Measurements from ENCODE around the gene HELQ.
"Not testable (repeated sequence)": the region's sequence is repeated elsewhere in the genome, so short reads cannot be mapped to it uniquely, and the experiment has no call there.

The HELQ gene

GRCh38 chr4:83440148-83440814, 15.3 kb downstream of the HELQ start:
- DNase-seq (ENCODE audit: low read depth), result no peak

DNA sequence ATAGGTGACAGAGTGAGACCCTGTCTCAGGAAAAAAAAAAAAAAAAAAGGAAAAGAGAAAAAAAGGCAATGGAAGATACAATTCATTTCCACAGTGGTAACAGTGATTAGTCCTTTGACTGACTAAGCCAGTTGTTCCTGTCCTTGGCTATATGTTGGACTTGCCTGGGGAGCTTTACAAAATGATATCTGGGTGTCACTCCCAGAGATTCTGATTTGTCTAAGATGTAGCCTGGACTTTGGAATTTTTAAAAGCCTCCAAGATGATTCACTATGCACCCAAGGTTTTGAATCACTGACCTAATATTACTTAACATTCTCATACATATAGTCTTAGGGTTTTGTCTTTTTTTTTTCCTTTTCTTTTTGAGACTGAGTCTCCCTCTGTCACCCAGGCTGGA, 16.9 kb downstream of the HELQ start:
- DNase-seq (ENCODE audit: low read depth), result no peak

- no peak for DNase-seq (ENCODE audit: low read depth)
Measured at GRCh38 chr4:83436680-83437079, 18.9 kb downstream of the HELQ start.

- no peak for DNase-seq (ENCODE audit: low read depth)
Measured at GRCh38 chr4:83431200-83431599, 24.4 kb downstream of the HELQ start.

- DNase-seq (ENCODE audit: low read depth), result no peak
Measured at GRCh38 chr4:83418211-83418610, 37.4 kb downstream of the HELQ start.

DNA sequence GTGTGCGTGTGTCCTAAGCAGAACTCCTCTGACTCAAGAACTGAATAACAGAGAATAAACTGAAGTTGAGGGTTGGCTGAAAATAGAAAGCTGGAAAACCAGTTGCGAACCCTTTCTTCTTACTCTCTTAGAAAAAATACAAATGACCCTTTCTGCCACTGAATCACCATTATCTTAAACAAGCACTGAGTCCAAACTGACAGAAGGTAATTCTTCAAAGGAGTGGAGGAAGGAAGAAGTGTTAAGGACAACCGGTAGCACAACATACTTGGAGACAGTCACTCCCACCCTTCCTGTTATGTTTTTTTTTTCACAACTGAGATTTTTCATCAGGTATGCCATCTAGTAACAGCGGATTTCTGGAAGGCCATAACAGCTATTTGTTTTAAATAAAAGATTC, 38.1 kb downstream of the HELQ start:
- no peak for DNase-seq (ENCODE audit: low read depth)

DNA sequence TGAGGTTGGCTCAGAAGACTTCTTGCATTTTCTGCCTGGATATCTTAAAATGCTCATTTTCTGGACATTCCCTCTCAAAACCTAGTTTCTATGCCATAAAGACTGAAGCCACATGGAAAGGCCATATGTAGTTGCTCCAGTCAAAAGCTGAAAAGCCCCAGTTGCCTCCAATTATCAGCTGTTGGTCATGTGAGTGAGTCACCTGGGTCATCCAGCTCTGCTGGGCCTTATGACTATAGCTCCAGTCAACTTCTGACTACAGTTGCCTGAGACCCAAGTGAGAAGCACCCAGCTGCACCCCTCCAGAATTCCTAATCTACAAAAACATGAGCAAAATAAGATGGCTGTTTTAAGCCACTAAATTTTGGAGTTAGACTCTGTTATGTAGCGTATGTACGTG, 41.9 kb downstream of the HELQ start:
- DNase-seq (ENCODE audit: low read depth), result no peak

GRCh38 chr4:83408908-83409307, 46.7 kb downstream of the HELQ start:
- no peak for DNase-seq (ENCODE audit: low read depth)

GRCh38 chr4:83405844-83406816, 49.5 kb downstream of the HELQ start:
- DNase-seq (ENCODE audit: low read depth), result no peak

DNA sequence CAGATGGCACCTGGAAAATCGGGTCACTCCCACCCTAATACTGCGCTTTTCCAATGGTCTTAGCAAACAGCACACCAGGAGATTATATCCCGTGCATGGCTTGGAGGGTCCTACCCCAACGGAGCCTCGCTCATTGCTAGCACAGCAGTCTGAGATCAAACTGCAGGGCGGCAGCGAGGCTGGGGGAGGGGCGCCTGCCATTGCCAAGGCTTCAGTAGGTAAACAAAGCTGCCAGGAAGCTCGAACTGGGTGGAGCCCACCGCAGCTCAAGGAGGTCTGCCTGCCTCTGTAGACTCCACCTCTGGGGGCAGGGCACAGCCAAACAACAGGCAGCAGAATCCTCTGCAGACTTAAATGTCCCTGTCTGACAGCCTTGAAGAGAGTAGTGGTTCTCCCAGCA, 57.5 kb downstream of the HELQ start:
- DNase-seq (ENCODE audit: low read depth), result not testable (repeated sequence)

- no peak for DNase-seq (ENCODE audit: low read depth)
Measured at GRCh38 chr4:83393908-83394307, 61.7 kb downstream of the HELQ start.

GRCh38 chr4:83392562-83392961, 63.1 kb downstream of the HELQ start:
- no peak for DNase-seq (ENCODE audit: low read depth)

DNA sequence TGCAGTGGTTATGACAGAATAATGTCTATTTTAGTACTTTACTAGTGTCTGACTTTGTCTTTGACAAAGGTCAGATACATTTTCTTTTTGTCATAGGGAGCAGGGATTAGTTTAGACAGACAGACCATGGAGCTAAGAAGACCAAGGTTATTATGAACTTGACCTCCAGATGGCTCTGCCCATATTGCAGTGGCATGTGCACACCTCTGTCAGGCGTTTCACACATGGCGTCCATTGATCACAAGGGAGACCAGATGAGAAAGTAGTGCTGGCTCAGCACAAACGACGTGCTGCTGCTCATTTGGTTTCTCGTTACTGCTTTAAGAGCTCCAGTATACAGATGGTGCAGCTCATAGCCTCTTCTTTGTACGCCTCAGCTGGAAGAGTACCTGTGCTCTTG, 64.7 kb downstream of the HELQ start:
- no peak for DNase-seq (ENCODE audit: low read depth)

DNA sequence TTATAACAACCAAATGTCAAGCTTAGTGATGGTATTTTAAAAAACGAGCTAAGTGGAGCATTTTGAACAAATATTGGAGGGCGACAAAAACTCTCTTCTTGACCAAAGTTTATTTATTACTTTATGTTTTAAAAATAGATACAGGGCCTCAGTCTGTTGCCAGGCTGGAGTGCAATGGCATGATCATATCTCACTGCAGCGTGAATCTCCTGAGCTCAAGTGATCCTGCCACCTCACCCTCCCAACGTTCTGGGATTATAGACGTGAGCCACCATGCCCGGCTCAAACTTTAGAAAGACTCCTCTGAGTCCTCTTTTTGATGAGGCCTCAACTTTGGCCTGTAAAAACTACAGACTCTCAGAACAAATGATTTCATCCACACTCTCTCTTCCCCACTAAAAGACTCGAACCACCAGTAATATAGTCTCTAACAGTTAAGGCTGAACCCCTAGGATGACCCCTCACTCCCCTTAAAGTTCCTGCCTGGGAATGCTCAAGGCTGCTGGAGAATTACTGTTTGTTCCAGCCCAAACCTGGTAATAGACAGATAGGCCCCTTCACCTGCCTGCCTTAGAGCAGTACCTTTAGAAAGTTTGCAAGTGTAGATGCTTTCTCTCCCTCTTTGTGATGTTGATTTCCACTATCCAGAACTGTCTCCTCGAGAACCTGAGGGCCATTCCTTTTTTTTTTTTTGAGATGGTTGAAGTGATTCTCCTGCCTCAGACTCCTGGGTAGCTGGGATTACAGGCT, 65.7 kb downstream of the HELQ start:
- no peak for DNase-seq (ENCODE audit: low read depth)

GRCh38 chr4:83389037-83389720, 66.4 kb downstream of the HELQ start:
- DNase-seq (ENCODE audit: low read depth), result no peak

DNA sequence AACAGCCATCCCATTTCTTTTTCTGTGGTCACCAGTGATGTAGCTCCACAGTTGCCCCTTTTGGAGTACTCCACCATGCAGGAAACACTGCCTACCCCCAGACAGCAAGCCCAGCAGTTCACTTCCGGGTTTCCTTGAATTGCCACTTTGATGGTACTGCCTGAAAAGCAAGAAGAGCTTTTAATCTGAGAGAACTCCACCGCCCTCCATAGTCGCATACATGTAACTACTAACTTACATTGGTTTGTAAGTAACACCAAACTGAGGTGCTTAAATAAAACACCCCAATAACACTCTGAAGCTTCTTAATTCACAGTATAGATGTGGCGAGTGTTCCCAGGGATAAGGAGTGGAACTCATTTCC, 67.3 kb downstream of the HELQ start:
- no peak for DNase-seq (ENCODE audit: low read depth)

DNA sequence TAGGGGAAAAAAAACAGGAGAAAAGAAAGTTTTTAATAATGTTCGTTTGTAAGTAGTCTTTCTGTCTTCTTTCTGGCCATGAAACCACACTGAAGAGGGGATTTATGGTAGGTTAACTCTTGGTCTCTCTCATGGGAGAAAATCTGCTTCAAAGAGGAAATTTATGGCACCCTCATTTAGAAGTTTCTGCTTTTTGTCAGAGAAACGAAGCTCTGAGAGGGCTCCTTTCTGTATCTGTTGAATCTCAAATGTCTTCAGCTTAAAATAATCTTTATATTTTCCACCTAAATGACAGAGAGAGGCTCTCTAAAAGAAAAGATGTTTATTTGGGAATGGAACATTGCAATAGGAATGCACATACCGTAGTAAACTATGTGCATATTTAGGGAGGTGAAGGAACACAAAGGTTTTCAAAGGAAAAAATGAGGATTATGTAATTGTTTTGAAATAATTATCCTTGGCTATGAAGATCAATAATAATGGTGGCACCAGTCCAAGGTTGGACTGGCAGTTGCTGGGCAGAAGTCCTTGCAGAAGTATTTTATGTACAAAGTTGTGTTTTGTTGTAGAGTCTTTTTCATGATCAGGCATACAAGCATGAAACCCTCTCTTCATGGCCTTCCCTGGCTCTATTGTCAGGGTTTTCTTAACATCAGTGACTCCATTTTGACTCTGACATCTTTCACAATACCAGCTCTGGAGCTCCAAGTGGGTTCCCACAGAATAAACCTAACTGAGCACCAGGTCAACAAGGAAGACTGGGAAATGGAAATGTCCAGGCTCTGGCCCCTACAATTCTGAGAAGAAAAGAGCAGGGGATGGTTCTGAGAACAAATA, 67.9 kb downstream of the HELQ start:
- no peak for DNase-seq (ENCODE audit: low read depth)

DNA sequence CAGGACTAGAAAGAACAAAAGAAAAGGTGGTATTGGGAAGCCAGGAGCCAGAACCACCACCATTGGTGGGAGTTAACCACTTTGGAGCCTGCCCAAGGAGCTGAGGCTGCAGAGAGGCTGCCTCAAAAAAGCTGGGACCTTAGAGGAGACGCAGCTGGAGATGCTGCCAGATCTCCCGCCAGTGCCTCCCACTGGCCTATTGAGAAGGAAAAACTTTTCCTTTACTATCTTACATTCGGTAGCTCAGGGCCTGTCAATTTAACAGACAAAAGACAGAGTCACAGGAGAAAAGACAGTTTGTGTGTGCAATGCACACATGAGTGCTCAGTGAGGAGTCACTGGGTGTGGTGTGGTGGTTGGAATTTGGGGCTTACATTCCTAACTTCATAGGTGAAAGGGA, 68.6 kb downstream of the HELQ start:
- no peak for DNase-seq (ENCODE audit: low read depth)

DNA sequence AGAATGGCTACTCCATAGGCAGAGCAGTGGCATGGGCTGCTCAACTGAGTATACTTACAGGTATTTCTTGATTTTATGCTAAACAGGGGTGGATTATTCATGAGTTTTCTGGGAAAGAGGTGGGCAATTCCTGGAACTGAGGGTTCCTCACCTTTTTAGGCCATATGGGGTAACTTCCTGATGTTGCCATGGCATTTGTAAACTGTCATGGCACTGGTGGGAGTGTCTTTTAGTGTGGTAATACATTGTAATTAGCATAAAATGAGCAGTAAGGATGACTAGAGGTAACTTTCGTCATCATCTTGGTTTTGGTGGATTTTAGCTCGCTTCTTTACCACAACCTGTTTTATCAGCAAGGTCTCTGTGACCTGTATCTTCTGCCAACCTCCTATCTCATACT, 72.8 kb downstream of the HELQ start:
- no peak for DNase-seq (ENCODE audit: low read depth)

- DNase-seq (ENCODE audit: low read depth), result no peak
Measured at GRCh38 chr4:83381173-83381572, 74.5 kb downstream of the HELQ start.

GRCh38 chr4:83378419-83378818, 77.2 kb downstream of the HELQ start:
- DNase-seq (ENCODE audit: low read depth), result no peak

All from stimulated activated CD8-positive, alpha-beta memory T cell treated with anti-CD3 and anti-CD28 coated beads, Interleukin-7, amount 100 ng/mL, for 24 hours (primary cell).